K562 treated with DMSO at 1 percent for 48 hours (cell line): Measurements from ENCODE around the gene CARS1. TPM values are rescaled to one million over a fixed set of nuclear protein-coding genes. Genes with fewer than 3 reads are reported as not detected.

Experiments
- total RNA-seq: library from RNA; unstranded; fragments of 300-600 nt; gene quantifications from 2 replicates; pipeline ENCODE4 v1.2.3, GENCODE V29; 2022; ENCODE audit warnings: low replicate concordance; ENCODE audit errors: extremely low read depth

The CARS1 gene
- not detected in 2 replicates for total RNA-seq

DNA sequence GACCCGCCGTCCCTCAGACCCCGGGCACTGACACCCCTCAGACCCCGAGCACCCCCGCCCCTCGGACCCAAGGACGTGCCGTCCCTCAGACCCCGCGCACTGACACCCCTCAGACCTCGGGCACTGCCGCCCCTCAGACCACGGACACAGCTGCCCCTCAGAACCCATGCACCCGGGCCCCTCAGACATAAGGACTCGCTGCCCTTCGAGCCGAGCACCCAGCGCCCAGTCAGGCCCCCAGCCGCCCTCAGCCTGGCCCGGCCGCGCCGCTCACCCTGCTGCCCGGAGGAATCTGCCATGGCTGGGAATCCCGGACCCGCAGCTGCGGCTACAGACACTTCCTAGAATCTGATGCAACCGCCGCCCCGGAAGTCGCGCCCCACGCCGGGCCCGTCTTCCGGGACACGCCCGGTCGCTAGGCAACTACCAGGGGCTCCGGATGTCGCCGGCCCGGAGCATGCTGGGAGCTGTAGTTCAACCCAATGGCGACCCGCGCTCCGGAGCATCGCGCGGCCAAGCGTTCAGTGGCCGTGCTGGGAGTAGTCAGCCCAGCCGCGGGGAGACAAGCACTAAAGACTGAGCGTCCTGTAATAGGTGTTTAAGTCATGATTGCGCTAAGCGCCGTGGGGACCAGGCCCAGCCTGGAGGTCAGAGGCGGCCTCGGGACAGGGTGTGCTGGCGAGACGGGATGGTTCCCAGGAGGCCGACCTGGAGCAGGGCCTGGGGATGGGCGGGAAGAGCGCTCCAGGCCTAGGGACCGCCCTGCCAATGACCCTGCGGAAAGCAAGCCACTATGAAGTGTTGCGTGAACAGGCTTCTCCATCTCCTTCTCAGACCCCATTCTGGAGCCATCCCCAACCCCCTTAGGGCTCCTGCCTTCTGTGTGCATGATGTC, at the start of gene CARS1:
TSS of gene CARS1 (minus strand) at position 355 of the 895 bp plus-strand sequence. CDS start at position 299, 56 bp downstream.

DNA sequence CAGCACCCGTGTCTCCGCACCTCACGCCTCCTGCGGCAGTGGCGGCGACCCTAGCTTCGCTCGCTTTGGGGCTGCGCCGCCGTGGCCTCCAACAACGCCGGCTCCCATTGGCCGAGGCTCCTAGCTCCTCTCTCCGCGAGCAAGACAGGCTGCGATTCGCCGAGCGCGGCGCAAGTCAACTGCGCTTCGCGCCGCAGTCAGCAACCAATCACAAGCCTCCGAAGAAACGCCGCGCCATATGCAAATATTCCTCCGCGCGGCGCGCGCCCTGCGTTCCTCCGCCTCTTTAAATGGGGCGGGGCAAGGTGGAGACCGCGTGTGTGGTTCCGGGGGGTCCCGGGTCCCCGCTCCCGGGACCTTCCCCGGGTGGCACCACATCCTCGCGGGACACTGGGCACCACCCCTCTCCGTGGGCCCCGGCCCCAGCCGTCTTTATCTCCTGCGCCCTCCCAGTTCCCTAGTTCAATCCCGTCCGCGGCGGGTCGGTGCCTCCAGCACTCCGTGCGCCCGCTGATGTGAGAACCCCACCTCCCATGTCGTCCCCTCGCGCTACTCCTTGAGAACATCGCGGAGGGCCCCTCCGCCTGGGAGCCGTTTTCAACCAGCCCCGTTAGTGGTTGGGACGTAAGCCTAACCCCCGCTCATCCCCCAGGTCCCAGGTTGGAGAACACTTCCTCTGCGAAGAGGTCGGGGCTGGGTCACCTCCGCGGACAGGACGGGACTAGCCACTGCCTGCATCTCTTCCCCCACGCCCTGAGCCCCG, 64.8 kb downstream of the CARS1 start, which contains the start of gene NAP1L4:
TSS of gene NAP1L4 (minus strand) at position 96 of the 763 bp plus-strand sequence. CDS start 13,109 bp downstream, outside the sequence.

Other genes with a start within 250 kb of the CARS1 start
- not detected in 2 replicates for gene CDKN1C, start 171.6 kb downstream of the CARS1 start, total RNA-seq
- not detected in 2 replicates for gene PHLDA2, start 128.0 kb downstream of the CARS1 start, total RNA-seq
- not detected in 2 replicates for gene NAP1L4, start 65.1 kb downstream of the CARS1 start, total RNA-seq
- gene OSBPL5, start 107.9 kb upstream of the CARS1 start, total RNA-seq: not detected in 2 replicates
- gene MRGPRG, start 161.4 kb upstream of the CARS1 start, total RNA-seq: not detected in 2 replicates
- gene MRGPRE, start 175.0 kb upstream of the CARS1 start, total RNA-seq: not detected in 2 replicates